Activated CD8-positive, alpha-beta memory T cell treated with anti-CD3 and anti-CD28 coated beads for 48 hours (primary cell): ENCODE measurements around the gene CPNE4.

Source experiments
- DNase-seq, 3 experiments: peaks; one replicate each; pipeline ENCODE4 v3.0.0-alpha.2; 2020; ENCODE audit warnings: low read depth in 2 of 3, low spot score in 2 of 3

The CPNE4 gene

GRCh38 chr3:131612745-131613144, 422.1 kb downstream of the CPNE4 start:
- no peak for DNase-seq

- no peak for DNase-seq
These were observed 424.6 kb downstream of the CPNE4 start for GRCh38 chr3:131610174-131610573.

GRCh38 chr3:131608741-131609140, 426.1 kb downstream of the CPNE4 start:
- no peak for DNase-seq

GRCh38 chr3:131608296-131608695, 426.5 kb downstream of the CPNE4 start:
- DNase-seq = no peak

GRCh38 chr3:131605916-131606315, 428.9 kb downstream of the CPNE4 start:
- no peak for DNase-seq

GRCh38 chr3:131602011-131602779, 432.6 kb downstream of the CPNE4 start:
- no peak for DNase-seq

- DNase-seq = no peak
These were observed 437.0 kb downstream of the CPNE4 start for GRCh38 chr3:131597816-131598215.

GRCh38 chr3:131596884-131597283, 437.9 kb downstream of the CPNE4 start:
- DNase-seq = no peak

- no peak for DNase-seq
These were observed 443.3 kb downstream of the CPNE4 start for GRCh38 chr3:131591394-131592014.

GRCh38 chr3:131586277-131586676, 448.5 kb downstream of the CPNE4 start:
- DNase-seq = no peak

GRCh38 chr3:131582438-131582837, 452.4 kb downstream of the CPNE4 start:
- no peak for DNase-seq

- DNase-seq = no peak
These were observed 466.4 kb downstream of the CPNE4 start for GRCh38 chr3:131568460-131568859.

- no peak for DNase-seq
These were observed 470.0 kb downstream of the CPNE4 start for GRCh38 chr3:131564812-131565211.

- DNase-seq = no peak
These were observed 473.3 kb downstream of the CPNE4 start for GRCh38 chr3:131561511-131561910.

GRCh38 chr3:131560795-131561194, 474.0 kb downstream of the CPNE4 start:
- no peak for DNase-seq

- DNase-seq = no peak
These were observed 479.4 kb downstream of the CPNE4 start for GRCh38 chr3:131555456-131555855.

GRCh38 chr3:131553495-131554247, 481.1 kb downstream of the CPNE4 start:
- DNase-seq = no peak

- DNase-seq = no peak
These were observed 483.1 kb downstream of the CPNE4 start for GRCh38 chr3:131551761-131552160.

- no peak for DNase-seq
These were observed 484.0 kb downstream of the CPNE4 start for GRCh38 chr3:131550562-131551465.

GRCh38 chr3:131549340-131549739, 485.5 kb downstream of the CPNE4 start:
- DNase-seq = no peak

GRCh38 chr3:131547585-131547984, 487.2 kb downstream of the CPNE4 start:
- DNase-seq = no peak
